Smooth muscle cell of the brain vasculature (primary cell): ENCODE data around the gene ZMIZ1.
A peak's percentile ranks its signal among the peaks of the same experiment; 100 is the strongest.

Experiments used
- DNase-seq: peaks from one replicate; pipeline ENCODE4 v3.0.0-alpha.2; 2012; ENCODE audit warnings: low read depth, low spot score

ZMIZ1 gene

GRCh38 chr10:79187121-79187940 is 118.6 kb downstream of the ZMIZ1 start:
- DNase-seq = no peak

DNA sequence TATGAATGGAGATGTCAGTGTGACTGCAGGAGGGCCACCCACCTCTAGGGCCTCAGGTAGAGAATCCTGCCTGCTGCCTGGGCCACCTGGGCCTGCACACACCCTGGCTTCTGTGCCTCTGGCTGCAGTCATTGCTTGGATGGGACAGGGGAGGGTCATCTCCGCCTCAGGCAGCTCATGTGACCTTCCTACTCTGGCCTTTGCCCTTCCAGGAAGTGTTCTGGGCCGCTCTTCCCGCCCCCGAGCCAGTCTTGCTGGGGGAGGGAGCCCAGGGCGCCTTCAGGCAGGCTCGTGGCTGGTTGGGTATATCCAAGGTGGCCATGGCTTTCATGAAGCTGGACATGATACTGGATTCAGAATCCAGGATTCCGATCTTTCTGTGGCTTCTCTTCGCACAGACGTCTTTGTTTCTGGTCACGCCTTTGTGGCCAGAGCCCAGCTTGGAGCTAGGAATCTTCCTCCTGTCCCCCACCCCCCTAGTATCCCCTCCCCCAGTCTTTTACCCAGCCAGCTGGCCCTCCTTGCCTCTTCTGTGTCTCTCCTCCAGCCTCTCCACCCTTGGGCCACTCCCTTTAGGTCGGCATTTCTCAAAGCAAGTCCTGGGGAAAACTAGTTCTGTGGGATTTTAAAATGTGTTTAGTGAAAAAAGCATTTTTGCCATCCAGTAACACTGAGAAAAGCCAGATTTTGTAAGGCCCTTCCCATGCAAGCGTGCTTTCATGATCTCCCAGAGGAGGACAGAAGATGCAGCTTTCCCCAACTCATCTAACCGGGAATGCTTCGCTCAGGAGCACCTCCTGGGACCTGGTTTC is 119.6 kb downstream of the ZMIZ1 start:
- DNase-seq = no peak

- no peak for DNase-seq
These were observed 120.4 kb downstream of the ZMIZ1 start for GRCh38 chr10:79189181-79189580.

GRCh38 chr10:79189853-79190435 is 121.2 kb downstream of the ZMIZ1 start:
- no peak for DNase-seq

DNA sequence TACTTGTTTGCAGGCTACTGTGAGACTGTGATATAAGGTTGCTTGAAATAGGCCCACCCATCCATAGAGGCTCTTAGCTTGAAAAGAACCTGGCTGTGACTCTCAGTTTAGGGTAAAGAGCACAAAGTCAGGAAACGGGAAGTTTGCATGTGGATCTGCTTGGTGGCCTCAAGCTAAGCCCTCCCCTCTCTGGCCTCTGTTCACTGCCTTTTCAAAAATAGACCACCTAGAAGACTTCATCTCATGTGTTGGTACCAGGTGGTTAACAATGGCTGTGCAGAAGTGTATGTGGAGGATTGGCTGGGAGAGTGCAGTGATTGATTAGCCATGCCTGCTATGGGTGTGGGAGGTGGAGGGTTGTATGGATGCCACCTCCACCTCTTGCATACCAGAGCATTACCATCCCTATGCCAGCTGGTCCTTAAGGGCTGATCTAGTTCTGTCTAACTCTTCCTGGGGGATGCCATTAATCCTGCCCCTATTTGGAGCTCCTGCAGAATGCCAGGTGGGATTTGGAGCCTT is 122.0 kb downstream of the ZMIZ1 start:
- no peak for DNase-seq

- no peak for DNase-seq
These were observed 123.3 kb downstream of the ZMIZ1 start for GRCh38 chr10:79191951-79192676.

DNA sequence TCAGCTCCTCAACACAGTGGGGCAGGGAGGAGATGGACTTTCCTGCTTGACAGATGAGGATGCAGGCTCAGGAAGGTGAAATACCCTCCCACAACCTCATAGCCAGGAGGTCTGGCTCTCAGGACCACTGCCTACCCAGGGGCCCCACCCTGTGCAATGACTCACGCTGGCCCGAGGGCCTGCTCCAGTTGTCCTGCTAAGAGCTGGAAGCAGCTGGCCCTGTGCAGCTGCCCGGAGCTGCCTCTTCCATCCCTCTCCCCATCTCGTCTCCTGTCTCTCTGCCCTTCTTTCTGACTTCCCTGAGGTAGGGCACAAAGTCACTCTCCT is 123.9 kb downstream of the ZMIZ1 start:
- no peak for DNase-seq

DNA sequence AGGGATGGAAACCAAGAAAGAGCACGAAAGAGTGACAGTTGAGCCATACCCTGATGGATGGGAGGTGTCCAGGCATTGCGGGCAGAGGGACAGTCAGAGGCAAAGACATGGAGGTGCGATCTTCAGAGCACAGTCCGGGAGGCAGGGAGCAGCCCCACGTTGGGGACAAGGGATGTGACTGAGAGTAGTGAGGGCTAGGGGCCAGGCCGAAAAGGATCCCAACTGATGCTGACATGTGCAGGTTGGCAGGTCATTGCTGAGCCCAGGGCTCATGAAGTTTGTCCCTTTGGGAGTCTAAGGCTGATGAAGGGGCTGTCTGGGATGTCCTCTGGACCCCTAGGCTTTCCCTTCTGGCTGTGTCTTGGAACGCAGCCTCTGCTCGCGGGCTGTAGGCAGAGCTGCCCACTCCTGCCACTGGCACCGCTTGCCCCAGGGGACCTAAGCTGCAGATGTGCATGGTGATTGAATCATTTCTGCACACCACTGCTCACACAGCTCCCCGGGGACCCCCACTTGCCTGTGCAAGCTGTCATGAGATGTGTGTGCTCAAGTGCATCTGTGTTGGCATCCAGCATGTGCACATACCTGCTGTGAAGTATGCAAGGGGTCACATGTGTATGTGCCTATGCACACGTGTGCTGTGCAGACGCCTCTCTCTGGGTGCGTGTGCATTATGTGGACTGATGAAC is 125.1 kb downstream of the ZMIZ1 start:
- DNase-seq = no peak

DNA sequence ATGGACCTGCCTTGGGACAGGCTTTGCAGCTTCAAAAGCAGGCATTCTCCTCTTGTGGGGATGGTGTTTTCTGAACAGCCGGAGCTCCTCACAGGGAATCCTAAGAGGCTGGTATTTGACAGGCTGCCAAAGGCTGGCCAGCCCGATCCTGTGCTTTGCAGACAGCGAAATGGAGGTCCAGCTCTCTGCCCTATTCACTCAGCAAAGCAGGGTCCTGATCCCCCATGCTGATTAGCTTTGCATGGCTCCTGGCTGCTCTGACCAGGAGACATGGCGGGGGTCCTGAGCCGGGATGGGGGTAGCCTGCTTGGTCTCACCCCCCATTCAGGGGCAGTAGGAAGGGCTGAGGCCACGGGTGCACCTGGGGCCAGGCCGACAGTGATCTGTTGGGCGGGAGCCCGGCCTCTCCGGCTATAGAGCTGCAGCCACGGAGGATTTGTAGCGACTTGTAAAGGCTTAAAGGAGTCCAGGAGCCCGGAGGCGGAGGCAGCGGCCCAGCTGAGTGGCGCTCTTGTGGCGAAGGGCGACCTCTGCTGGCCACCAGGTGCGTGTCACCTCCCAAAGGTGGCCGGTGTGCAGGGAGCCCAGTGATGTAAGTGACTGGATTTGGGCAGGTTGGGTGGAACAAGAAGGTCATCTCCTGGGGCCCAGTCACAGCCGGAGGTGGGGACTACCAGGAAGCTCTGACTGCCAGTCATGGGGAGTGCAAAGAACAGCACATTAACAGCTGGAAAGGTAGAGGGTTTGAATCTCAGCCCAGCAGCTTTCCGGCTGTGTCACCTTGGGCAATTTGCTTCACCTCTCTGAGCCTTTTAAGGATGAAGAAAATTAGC is 126.5 kb downstream of the ZMIZ1 start:
- peak; percentile 68 for DNase-seq

DNA sequence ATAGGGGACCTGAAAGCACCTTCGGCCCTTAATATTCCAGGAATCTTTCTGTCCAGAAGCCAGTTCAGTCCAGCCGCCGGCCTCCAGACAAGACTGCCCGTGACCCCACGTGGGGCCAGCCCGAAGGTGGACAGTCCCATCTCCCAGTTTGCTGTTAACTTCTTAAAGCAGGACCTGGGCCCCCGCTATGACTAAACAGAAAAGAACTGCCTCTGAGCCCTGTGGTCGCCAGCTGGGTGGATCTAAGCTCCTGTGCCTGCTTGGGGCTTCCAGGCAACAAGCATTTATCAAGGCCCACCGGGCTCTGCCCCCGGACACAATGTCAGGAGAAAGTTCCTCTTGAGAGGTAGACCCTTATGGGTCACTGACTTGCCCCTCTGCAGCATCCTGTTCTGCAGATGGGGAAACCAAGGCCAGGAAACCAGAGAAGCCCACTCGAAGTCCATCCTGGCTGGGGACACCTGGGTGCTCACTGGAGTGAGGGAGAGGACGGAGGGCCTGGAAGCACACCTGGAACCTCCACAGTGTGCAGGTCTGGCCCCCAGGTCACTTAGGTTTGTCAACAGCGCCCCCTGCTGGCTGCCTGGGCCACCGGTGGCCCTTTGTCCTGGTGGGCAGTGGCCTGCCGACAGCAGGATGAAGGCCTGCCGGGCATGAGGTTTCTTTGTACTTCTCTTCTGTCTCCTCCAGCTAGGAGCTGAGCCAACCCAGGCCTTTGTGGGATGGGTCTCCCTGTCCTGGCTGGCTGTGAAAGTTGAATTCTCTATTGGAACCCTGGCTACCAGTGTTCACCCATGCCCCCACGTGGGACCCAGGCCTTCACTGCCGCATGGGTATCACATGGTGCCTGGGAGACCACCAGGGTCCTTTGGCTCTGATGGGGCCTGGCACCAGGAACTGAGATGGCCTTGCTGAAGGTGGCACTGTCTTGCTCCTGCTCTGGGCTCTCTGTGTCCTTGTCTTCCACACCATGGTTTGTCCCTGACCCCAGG is 128.0 kb downstream of the ZMIZ1 start:
- no peak for DNase-seq

GRCh38 chr10:79197558-79197957 is 128.8 kb downstream of the ZMIZ1 start:
- no peak for DNase-seq

- DNase-seq = no peak
These were observed 131.6 kb downstream of the ZMIZ1 start for GRCh38 chr10:79200346-79200745.

GRCh38 chr10:79201706-79202105 is 132.9 kb downstream of the ZMIZ1 start:
- DNase-seq = no peak

- DNase-seq = no peak
These were observed 133.6 kb downstream of the ZMIZ1 start for GRCh38 chr10:79202188-79203013.

- DNase-seq = no peak
These were observed 134.4 kb downstream of the ZMIZ1 start for GRCh38 chr10:79203014-79203644.

DNA sequence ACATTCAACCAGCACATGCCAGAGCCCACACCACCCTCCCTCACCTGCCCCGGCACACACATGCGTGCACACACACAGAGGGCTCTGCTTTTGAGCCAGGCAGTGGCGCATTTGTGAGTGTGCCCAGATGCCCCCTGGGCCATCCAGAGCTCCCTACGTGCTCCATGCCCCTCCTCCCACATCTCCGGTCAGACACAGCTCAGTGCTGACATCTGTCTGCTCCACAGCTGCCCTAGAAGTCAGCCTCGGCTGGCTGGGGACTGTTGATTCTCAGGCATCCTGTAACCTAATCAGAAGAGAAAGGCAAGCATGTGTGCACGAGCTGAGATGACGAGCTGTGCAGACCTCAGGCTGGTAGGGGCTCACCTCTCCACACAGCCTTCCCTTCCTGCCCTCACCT is 135.1 kb downstream of the ZMIZ1 start:
- DNase-seq = no peak

GRCh38 chr10:79206300-79207095 is 137.7 kb downstream of the ZMIZ1 start:
- no peak for DNase-seq
